ENCODE results near the gene RPS24. TPM values are rescaled to one million over a fixed set of nuclear protein-coding genes. Genes with fewer than 3 reads are reported as not detected.

RPS24 gene
- total RNA-seq, result 2,051 TPM

GRCh38 chr10:78033637-78034470, at the start of gene RPS24:
Gene RPS24 (plus strand): TSS chr10:78033863. CDS start chr10:78033902, 39 bp downstream.

GRCh38 chr10:78029269-78030226, 4.1 kb upstream of the RPS24 start, which contains the start of gene POLR3A:
Gene POLR3A (minus strand): TSS chr10:78029515. CDS start chr10:78029407, 108 bp downstream.

Other genes starting within 250 kb of the RPS24 start
- gene DLG5, start 107.1 kb upstream of the RPS24 start, total RNA-seq, result 57.4 TPM
- 39.2 TPM for gene POLR3A, start 4.3 kb upstream of the RPS24 start, total RNA-seq

Data from diencephalon (tissue), 1 donor.